Stimulated activated CD4-positive, alpha-beta T cell treated with anti-CD3 and anti-CD28 coated beads, Interleukin-4, amount 100 ng/mL, for 4 hours (primary cell): Measurements from ENCODE around the gene RGPD5.
"Not testable (repeated sequence)": the region's sequence is repeated elsewhere in the genome, so short reads cannot be mapped to it uniquely, and the experiment has no call there.

Source experiments
- DNase-seq, 2 experiments: peaks; one replicate each; pipeline ENCODE4 v3.0.0-alpha.2; 2020

RGPD5 gene

GRCh38 chr2:109794074-109794737, at the start of gene RGPD5:
RGPD5 (plus strand) TSS chr2:109794305; CDS start chr2:109794466, 161 bp downstream.
- DNase-seq, result peak in 1 of 2 experiments; percentile 2

- DNase-seq, result not testable (repeated sequence)
Measured at GRCh38 chr2:109751572-109751971, 42.5 kb upstream of the RGPD5 start.

- not testable (repeated sequence) for DNase-seq
Measured at GRCh38 chr2:109757163-109757824, 36.8 kb upstream of the RGPD5 start.

GRCh38 chr2:109760265-109761042, 33.7 kb upstream of the RGPD5 start:
- peak; percentile 5 to 14 for DNase-seq

- not testable (repeated sequence) for DNase-seq
Measured at GRCh38 chr2:109761043-109761454, 33.1 kb upstream of the RGPD5 start.

GRCh38 chr2:109761976-109762375, 32.1 kb upstream of the RGPD5 start:
- not testable (repeated sequence) for DNase-seq

- not testable (repeated sequence) for DNase-seq
Measured at GRCh38 chr2:109766074-109766473, 28.0 kb upstream of the RGPD5 start.

- not testable (repeated sequence) for DNase-seq
Measured at GRCh38 chr2:109766886-109767578, 27.1 kb upstream of the RGPD5 start.

- not testable (repeated sequence) for DNase-seq
Measured at GRCh38 chr2:109768934-109769333, 25.2 kb upstream of the RGPD5 start.

GRCh38 chr2:109779118-109779517, 15.0 kb upstream of the RGPD5 start:
- DNase-seq, result not testable (repeated sequence)

GRCh38 chr2:109781147-109781816, 12.8 kb upstream of the RGPD5 start:
- DNase-seq, result not testable (repeated sequence)

- not testable (repeated sequence) for DNase-seq
Measured at GRCh38 chr2:109782446-109782993, 11.6 kb upstream of the RGPD5 start.

- DNase-seq, result not testable (repeated sequence)
Measured at GRCh38 chr2:109791530-109792279, 2.4 kb upstream of the RGPD5 start.

- not testable (repeated sequence) for DNase-seq
Measured at GRCh38 chr2:109792659-109793058, 1.4 kb upstream of the RGPD5 start.

- not testable (repeated sequence) for DNase-seq
Measured at GRCh38 chr2:109871129-109871751, 77.1 kb downstream of the RGPD5 start.

GRCh38 chr2:109876625-109877024, 82.5 kb downstream of the RGPD5 start:
- not testable (repeated sequence) for DNase-seq

GRCh38 chr2:109882112-109882511, 88.0 kb downstream of the RGPD5 start:
- DNase-seq, result not testable (repeated sequence)

- not testable (repeated sequence) for DNase-seq
Measured at GRCh38 chr2:109888414-109888813, 94.3 kb downstream of the RGPD5 start.

GRCh38 chr2:109889909-109890308, 95.8 kb downstream of the RGPD5 start:
- not testable (repeated sequence) for DNase-seq

GRCh38 chr2:109891024-109891423, 96.9 kb downstream of the RGPD5 start:
- not testable (repeated sequence) for DNase-seq
